Immature natural killer cell (primary cell): ENCODE data around the gene TUBB. TPM values are rescaled to one million over a fixed set of nuclear protein-coding genes. Genes with fewer than 3 reads are reported as not detected.

Experiments
- DNase-seq, 3 donors: peaks; one replicate each; pipeline ENCODE4 v3.0.0; 2022; ENCODE audit warnings: mixed read lengths in 1 of 3
- H3K27ac Mint-ChIP-seq, 6 donors: one replicate each; pipeline ENCODE4 v1.8.0; 2020; ENCODE audit warnings: mixed read lengths in 6 of 6, mild to moderate bottlenecking in 5 of 6, inconsistent platforms in 4 of 6, moderate library complexity in 3 of 6
- H3K27me3 Mint-ChIP-seq, 3 donors: one replicate each; pipeline ENCODE4 v1.8.0; 2020 to 2021; ENCODE audit warnings: low read depth in 3 of 3, mild to moderate bottlenecking in 3 of 3, mixed read lengths in 3 of 3, moderate library complexity in 3 of 3, inconsistent platforms in 1 of 3
- H3K36me3 Mint-ChIP-seq, 3 donors: one replicate each; pipeline ENCODE4 v1.8.0; 2020; ENCODE audit warnings: mixed read lengths in 3 of 3, inconsistent platforms in 2 of 3, mild to moderate bottlenecking in 2 of 3
- H3K4me1 Mint-ChIP-seq, 2 donors: one replicate each; pipeline ENCODE4 v1.8.0; 2020; ENCODE audit warnings: inconsistent platforms in 2 of 2, mild to moderate bottlenecking in 2 of 2, mixed read lengths in 2 of 2, moderate library complexity in 1 of 2
- H3K4me3 Mint-ChIP-seq, 5 donors: one replicate each; pipeline ENCODE4 v1.8.0; 2020; ENCODE audit warnings: mild to moderate bottlenecking in 5 of 5, mixed read lengths in 5 of 5, inconsistent platforms in 3 of 5, moderate library complexity in 3 of 5
- H3K9me3 Mint-ChIP-seq, 6 donors: one replicate each; pipeline ENCODE4 v1.8.0; 2020; ENCODE audit warnings: mild to moderate bottlenecking in 6 of 6, mixed read lengths in 6 of 6, inconsistent platforms in 4 of 6, moderate library complexity in 3 of 6
- polyA plus RNA-seq, 3 donors: library from polyadenylated mRNA; unstranded; fragments of 300-500 nt; fragmentation: Illumina TruSeq; gene quantifications; one replicate each; pipeline ENCODE4 v1.2.3, GENCODE V29; 2021

TUBB gene
- polyA plus RNA-seq, 3 donors from 2014 or later: 80.8 to 215 (median 84.0) TPM

- no peaks in the 10 kb centered on the region for H3K9me3 Mint-ChIP-seq
- H3K27ac Mint-ChIP-seq: peak overlapping the region in 5 of 6 donors; percentile 34 to 78 (median 74)
- H3K27me3 Mint-ChIP-seq: peaks cover 6 to 11% (median 9%) of the 10 kb centered on the region in 3 donors
These were observed 6.6 kb downstream of the TUBB start for GRCh38 chr6:30726506-30727413.

GRCh38 chr6:30727920-30728553 lies 7.9 kb downstream of the TUBB start:
- Mint-ChIP-seq H3K27ac (peak overlapping the region; percentile 45 to 62 (median 58)), H3K4me3 (no peak overlapping the region), H3K27me3 (peaks cover 0 to 2% (median under 1%) of the 10 kb centered on the region in 3 donors), H3K36me3 (peaks cover 9 to 39% (median 17%) of the 10 kb centered on the region in 3 donors), H3K9me3 (no peaks in the 10 kb centered on the region), H3K4me1 (peaks cover 31 to 41% of the 10 kb centered on the region in 2 donors)
- no peak for DNase-seq

More at GRCh38 chr6:30726506-30727413, 6.6 kb downstream of the TUBB start:
- peaks cover 44 to 54% of the 10 kb centered on the region in 2 donors for H3K4me1 Mint-ChIP-seq
- peaks cover 4 to 40% (median 23%) of the 10 kb centered on the region in 3 donors for H3K36me3 Mint-ChIP-seq
- H3K4me3 Mint-ChIP-seq: no peak overlapping the region
- DNase-seq: no peak

GRCh38 chr6:30730601-30731435 lies 10.7 kb downstream of the TUBB start:
- Mint-ChIP-seq H3K9me3 (no peaks in the 10 kb centered on the region), H3K4me1 (peaks cover 21 to 24% of the 10 kb centered on the region in 2 donors), H3K27me3 (no peaks in the 10 kb centered on the region), H3K4me3 (peak overlapping the region in 1 of 5 donors; percentile 6), H3K27ac (peak overlapping the region in 1 of 6 donors; percentile 40), H3K36me3 (peaks cover 0 to 26% (median 6%) of the 10 kb centered on the region in 3 donors)
- DNase-seq: peak; percentile 49 to 66 (median 58)

GRCh38 chr6:30732237-30732943 lies 12.2 kb downstream of the TUBB start:
- no peaks in the 10 kb centered on the region for H3K9me3 Mint-ChIP-seq
- no peak for DNase-seq
- peaks cover 0 to 32% (median 10%) of the 10 kb centered on the region in 3 donors for H3K36me3 Mint-ChIP-seq
- H3K4me3 Mint-ChIP-seq: no peak overlapping the region
- H3K27ac Mint-ChIP-seq: peak overlapping the region in 3 of 6 donors; percentile 24 to 53 (median 29)
- H3K4me1 Mint-ChIP-seq: peaks cover 37 to 38% of the 10 kb centered on the region in 2 donors
- H3K27me3 Mint-ChIP-seq: peaks cover 0 to 6% (median 0%) of the 10 kb centered on the region in 3 donors

GRCh38 chr6:30735668-30736314 lies 15.6 kb downstream of the TUBB start:
- Mint-ChIP-seq H3K4me3 (peak overlapping the region; percentile 74 to 93 (median 84)), H3K27ac (peak overlapping the region; percentile 91 to 96 (median 96)), H3K27me3 (peaks cover 0 to 8% (median 0%) of the 10 kb centered on the region in 3 donors), H3K36me3 (peaks cover 18 to 47% (median 27%) of the 10 kb centered on the region in 3 donors), H3K4me1 (peaks cover 54 to 56% of the 10 kb centered on the region in 2 donors), H3K9me3 (peaks cover 0 to 2% (median 0%) of the 10 kb centered on the region in 6 donors)
- DNase-seq: no peak

- DNase-seq: no peak
- peaks cover 3 to 24% (median 4%) of the 10 kb centered on the region in 3 donors for H3K27me3 Mint-ChIP-seq
- peaks cover 21 to 52% (median 25%) of the 10 kb centered on the region in 3 donors for H3K36me3 Mint-ChIP-seq
- peaks cover 0 to 2% (median 0%) of the 10 kb centered on the region in 6 donors for H3K9me3 Mint-ChIP-seq
- H3K4me3 Mint-ChIP-seq: peak overlapping the region in 3 of 5 donors; percentile 18 to 44 (median 35)
- H3K27ac Mint-ChIP-seq: peak overlapping the region; percentile 46 to 96 (median 56)
- peaks cover 70 to 73% of the 10 kb centered on the region in 2 donors for H3K4me1 Mint-ChIP-seq
These were observed 18.4 kb downstream of the TUBB start for GRCh38 chr6:30738532-30738931.

GRCh38 chr6:30740540-30740870 lies 20.4 kb downstream of the TUBB start:
- Mint-ChIP-seq H3K27ac (peak overlapping the region in 3 of 6 donors; percentile 23 to 60 (median 51)), H3K4me3 (peak overlapping the region in 4 of 5 donors; percentile 24 to 64 (median 53)), H3K27me3 (peaks cover 3 to 30% (median 4%) of the 10 kb centered on the region in 3 donors), H3K36me3 (peaks cover 21 to 48% (median 25%) of the 10 kb centered on the region in 3 donors), H3K9me3 (peaks cover 0 to 2% (median 0%) of the 10 kb centered on the region in 6 donors), H3K4me1 (peaks cover 78 to 89% of the 10 kb centered on the region in 2 donors)
- no peak for DNase-seq

- peaks cover 71 to 82% of the 10 kb centered on the region in 2 donors for H3K4me1 Mint-ChIP-seq
- H3K27ac Mint-ChIP-seq: peak overlapping the region; percentile 76 to 94 (median 85)
- H3K27me3 Mint-ChIP-seq: peaks cover 3 to 28% (median 4%) of the 10 kb centered on the region in 3 donors
- peak overlapping the region; percentile 89 to 91 (median 89) for H3K4me3 Mint-ChIP-seq
- peaks cover 21 to 42% (median 25%) of the 10 kb centered on the region in 3 donors for H3K36me3 Mint-ChIP-seq
- H3K9me3 Mint-ChIP-seq: peaks cover 0 to 2% (median 0%) of the 10 kb centered on the region in 6 donors
- no peak for DNase-seq
These were observed 21.1 kb downstream of the TUBB start for GRCh38 chr6:30741063-30741779.

- Mint-ChIP-seq H3K4me3 (peak overlapping the region; percentile 89 to 91 (median 89)), H3K36me3 (peaks cover 21 to 40% (median 22%) of the 10 kb centered on the region in 3 donors), H3K27me3 (peaks cover 3 to 26% (median 4%) of the 10 kb centered on the region in 3 donors), H3K9me3 (peaks cover 0 to 2% (median 0%) of the 10 kb centered on the region in 6 donors), H3K4me1 (peaks cover 65 to 75% of the 10 kb centered on the region in 2 donors), H3K27ac (peak overlapping the region; percentile 76 to 94 (median 85))
- no peak for DNase-seq
These were observed 21.7 kb downstream of the TUBB start for GRCh38 chr6:30741789-30742315.

- Mint-ChIP-seq H3K27me3 (peaks cover 3 to 24% (median 4%) of the 10 kb centered on the region in 3 donors), H3K4me3 (peak within 1 kb of the TSS; percentile 89 to 97 (median 89)), H3K4me1 (peaks cover 59 to 69% of the 10 kb centered on the region in 2 donors), H3K36me3 (peaks cover 20 to 39% (median 21%) of the 10 kb centered on the region in 3 donors), H3K27ac (peak within 1 kb of the TSS; percentile 89 to 97 (median 94)), H3K9me3 (peaks cover 0 to 2% (median 0%) of the 10 kb centered on the region in 6 donors)
- peak; percentile 91 to 94 (median 91) for DNase-seq
These were observed 22.4 kb downstream of the TUBB start, which contains the start of gene FLOT1 for GRCh38 chr6:30742316-30743098. Gene FLOT1 (minus strand): TSS chr6:30742687. CDS start chr6:30742189, 498 bp downstream.
